Measurements from ENCODE around the gene ZNF821. TPM values are rescaled to one million over a fixed set of nuclear protein-coding genes. Genes with fewer than 3 reads are reported as not detected.

Gene ZNF821
- polyA plus RNA-seq, 1 experiment, result 6.3 TPM

GRCh38 chr16:71895679-71896365, 11.8 kb upstream of the ZNF821 start:
- ChIA-PET CTCF (interaction anchor here (0.9 to 3.1 kb wide), 2 partner anchors 13 to 66 kb away, joined by 4 to 21 read pairs; partner anchors contain the start of gene ZNF821), POLR2A (interaction anchor here (0.9 to 2.8 kb wide), 3 partner anchors 12 to 79 kb away, joined by 4 to 18 read pairs (median 5); partner anchors contain the start of gene ZNF821)
- H3K27me3 ChIP-seq (ENCODE audit: control insufficient read depth, insufficient read depth, low read length), result no peaks in the 10 kb centered on the region
- peak overlapping the region; percentile 91 for H3K4me3 ChIP-seq (ENCODE audit: low read depth, low read length)
- no peak for DNase-seq (ENCODE audit: low read depth, low spot score)
- no peaks in the 10 kb centered on the region; the same call in 1 of the 2 replicates for H3K9me3 ChIP-seq (ENCODE audit: control insufficient read depth, insufficient read depth, low read length)
- H3K27ac ChIP-seq (ENCODE audit: low read depth, low read length), result peak overlapping the region; percentile 94
- no peak for TF ChIP-seq CTCF (IDR thresholded peaks at IDR 0.05; ENCODE audit: low read depth, low read length)

GRCh38 chr16:71894921-71895678, 11.1 kb upstream of the ZNF821 start, which contains the start of gene IST1:
IST1 (plus strand) TSS chr16:71895531; CDS start chr16:71915641, 20,110 bp downstream.
- peak within 1 kb of the TSS; percentile 98 for H3K27ac ChIP-seq (ENCODE audit: low read depth, low read length)
- peak; percentile 98 for DNase-seq (ENCODE audit: low read depth, low spot score)
- no peaks in the 10 kb centered on the region for H3K27me3 ChIP-seq (ENCODE audit: control insufficient read depth, insufficient read depth, low read length)
- ChIA-PET CTCF (interaction anchor here (0.7 to 3.1 kb wide), 3 partner anchors 12 to 248 kb away, joined by 3 to 21 read pairs (median 6); partner anchors contain the start of gene ZNF821), POLR2A (interaction anchor here (0.9 to 2.8 kb wide), 4 partner anchors 11 to 78 kb away, joined by 3 to 18 read pairs (median 4); partner anchors contain the start of gene ZNF821)
- no peaks in the 10 kb centered on the region; the same call in 1 of the 2 replicates for H3K9me3 ChIP-seq (ENCODE audit: control insufficient read depth, insufficient read depth, low read length)
- H3K4me3 ChIP-seq (ENCODE audit: low read depth, low read length), result peak within 1 kb of the TSS; percentile 91
- no peak for TF ChIP-seq CTCF (IDR thresholded peaks at IDR 0.05; ENCODE audit: low read depth, low read length)

DNA sequence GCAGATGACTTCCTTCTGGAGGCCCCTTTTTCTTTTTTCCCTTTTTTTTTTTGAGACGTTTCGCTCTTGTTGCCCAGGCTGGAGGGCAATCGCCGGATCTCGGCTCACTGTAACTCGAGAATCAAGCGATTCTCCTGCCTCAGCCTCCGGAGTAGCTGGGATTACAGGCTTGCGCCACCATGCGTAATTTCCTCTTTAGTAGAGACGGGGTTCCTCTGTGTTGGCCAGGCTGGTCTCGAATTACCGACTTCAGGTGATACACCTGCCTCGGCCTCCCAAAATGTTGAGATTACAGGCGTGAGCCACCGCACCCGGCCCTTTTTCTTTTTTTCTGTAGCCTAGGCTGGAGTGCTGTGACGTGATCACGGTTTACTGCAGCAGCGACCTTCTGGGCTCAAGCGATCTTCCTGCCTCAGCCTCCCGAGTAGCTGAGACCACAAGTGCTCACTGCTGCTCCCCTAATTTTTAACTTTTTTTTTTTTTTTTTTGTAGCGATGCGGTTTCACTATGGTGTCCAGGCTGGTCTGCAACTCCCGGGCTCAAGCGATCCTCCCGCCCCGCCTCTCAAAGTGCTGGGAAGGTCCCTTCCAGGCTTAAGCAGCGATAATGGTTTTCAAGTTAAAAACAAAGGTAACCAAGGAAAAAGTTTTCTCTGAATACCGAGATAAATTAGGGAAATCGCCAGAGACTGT, 10.4 kb upstream of the ZNF821 start:
- POLR2A ChIA-PET, result interaction anchor here (0.6 to 2.8 kb wide), 6 partner anchors 11 to 86 kb away, joined by 3 to 18 read pairs (median 4); partner anchors contain the start of genes AP1G1 and ZNF821
- CTCF ChIA-PET, result interaction anchor here (0.5 to 1.7 kb wide), 6 partner anchors 9 to 247 kb away, joined by 3 to 10 read pairs (median 4); no protein-coding TSS in a partner anchor
- H3K4me3 ChIP-seq (ENCODE audit: low read depth, low read length), result peak overlapping the region; percentile 91
- peak overlapping the region; percentile 98 for H3K27ac ChIP-seq (ENCODE audit: low read depth, low read length)
- TF ChIP-seq CTCF (IDR thresholded peaks at IDR 0.05; ENCODE audit: low read depth, low read length), result peak; percentile 14; the same call in 1 of the 2 replicates
- no peaks in the 10 kb centered on the region; the same call in 1 of the 2 replicates for H3K9me3 ChIP-seq (ENCODE audit: control insufficient read depth, insufficient read depth, low read length)
- DNase-seq (ENCODE audit: low read depth, low spot score), result no peak
- no peaks in the 10 kb centered on the region for H3K27me3 ChIP-seq (ENCODE audit: control insufficient read depth, insufficient read depth, low read length)

DNA sequence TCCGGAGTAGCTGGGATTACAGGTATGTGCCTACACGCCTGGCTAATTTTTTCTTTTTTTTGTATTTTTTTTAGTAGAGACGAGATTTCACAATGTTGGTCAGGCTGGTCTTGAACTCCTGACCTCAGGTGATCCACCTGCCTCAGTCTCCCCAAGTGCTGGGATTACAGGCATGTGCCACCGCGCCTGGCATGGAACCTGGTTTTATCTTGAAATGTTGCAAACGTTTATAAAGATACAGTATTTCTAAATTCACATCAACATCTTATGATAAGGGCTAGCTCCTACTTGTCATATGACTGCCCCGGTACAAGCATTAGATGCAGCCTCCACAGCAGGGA, 9.9 kb upstream of the ZNF821 start:
- POLR2A ChIA-PET, result interaction anchor here (0.6 to 2.8 kb wide), 3 partner anchors 10 to 86 kb away, joined by 4 to 18 read pairs (median 4); partner anchors contain the start of genes AP1G1 and ZNF821
- DNase-seq (ENCODE audit: low read depth, low spot score), result no peak
- H3K9me3 ChIP-seq (ENCODE audit: control insufficient read depth, insufficient read depth, low read length), result no peaks in the 10 kb centered on the region; the same call in 1 of the 2 replicates
- CTCF ChIA-PET, result interaction anchor here (0.5 to 1.7 kb wide), 5 partner anchors 9 to 168 kb away, joined by 3 to 10 read pairs (median 4); no protein-coding TSS in a partner anchor
- no peak for TF ChIP-seq CTCF (IDR thresholded peaks at IDR 0.05; ENCODE audit: low read depth, low read length)
- H3K4me3 ChIP-seq (ENCODE audit: low read depth, low read length), result peak overlapping the region; percentile 91
- peak overlapping the region; percentile 98 for H3K27ac ChIP-seq (ENCODE audit: low read depth, low read length)
- H3K27me3 ChIP-seq (ENCODE audit: control insufficient read depth, insufficient read depth, low read length), result no peaks in the 10 kb centered on the region

Measured in AG04450 (cell line).